ENCODE measurements around the gene KIF16B. TPM values are rescaled to one million over a fixed set of nuclear protein-coding genes. Genes with fewer than 3 reads are reported as not detected.

KIF16B gene
- total and polyA plus RNA-seq, 9 of the 15 experiments (the other 6 are each of a cell fraction or from before 2014, with no cell fraction given) = 1.00 to 10.6 (median 8.5) TPM

DNA sequence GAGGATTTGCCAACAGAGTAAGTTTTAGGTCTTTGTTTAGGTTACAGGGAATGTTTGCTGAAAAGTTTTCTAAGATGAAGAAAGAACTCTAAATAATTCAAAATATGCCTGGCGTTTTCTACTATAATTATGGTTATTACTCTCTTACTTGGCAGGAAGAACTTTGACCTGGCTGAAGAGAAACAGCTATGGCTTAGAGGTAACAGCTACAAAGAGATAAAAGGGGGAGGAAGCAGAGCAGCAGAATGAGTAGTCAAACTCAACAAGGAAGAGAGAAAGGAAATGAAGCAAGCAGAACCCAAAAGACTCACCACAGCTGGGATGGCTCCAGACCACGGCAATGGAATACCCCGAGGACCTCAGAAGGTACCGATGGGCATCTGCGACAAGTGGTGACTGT, 95.6 kb downstream of the KIF16B start (continued):
- TF ChIP-seq, protein P1, sequence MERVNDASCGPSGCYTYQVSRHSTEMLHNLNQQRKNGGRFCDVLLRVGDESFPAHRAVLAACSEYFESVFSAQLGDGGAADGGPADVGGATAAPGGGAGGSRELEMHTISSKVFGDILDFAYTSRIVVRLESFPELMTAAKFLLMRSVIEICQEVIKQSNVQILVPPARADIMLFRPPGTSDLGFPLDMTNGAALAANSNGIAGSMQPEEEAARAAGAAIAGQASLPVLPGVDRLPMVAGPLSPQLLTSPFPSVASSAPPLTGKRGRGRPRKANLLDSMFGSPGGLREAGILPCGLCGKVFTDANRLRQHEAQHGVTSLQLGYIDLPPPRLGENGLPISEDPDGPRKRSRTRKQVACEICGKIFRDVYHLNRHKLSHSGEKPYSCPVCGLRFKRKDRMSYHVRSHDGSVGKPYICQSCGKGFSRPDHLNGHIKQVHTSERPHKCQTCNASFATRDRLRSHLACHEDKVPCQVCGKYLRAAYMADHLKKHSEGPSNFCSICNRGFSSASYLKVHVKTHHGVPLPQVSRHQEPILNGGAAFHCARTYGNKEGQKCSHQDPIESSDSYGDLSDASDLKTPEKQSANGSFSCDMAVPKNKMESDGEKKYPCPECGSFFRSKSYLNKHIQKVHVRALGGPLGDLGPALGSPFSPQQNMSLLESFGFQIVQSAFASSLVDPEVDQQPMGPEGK (CRISPR knock-in tag; IDR thresholded peaks at IDR 0.05; ENCODE audit: borderline replicate concordance) = no peak
- no peak for TF ChIP-seq ZNF644 (tag; IDR thresholded peaks at IDR 0.05; ENCODE audit: low read depth)
- no peak for TF ChIP-seq HDAC6 (IDR thresholded peaks at IDR 0.05; ENCODE audit: low read depth, low read length)
- TF ChIP-seq SOX6 (IDR thresholded peaks at IDR 0.05) = no peak
- TF ChIP-seq CHD4 (IDR thresholded peaks at IDR 0.05; ENCODE audit: insufficient read depth, insufficient replicate concordance, low read depth, low read length, poor library complexity, severe bottlenecking) = no peak
- TF ChIP-seq, protein P2, sequence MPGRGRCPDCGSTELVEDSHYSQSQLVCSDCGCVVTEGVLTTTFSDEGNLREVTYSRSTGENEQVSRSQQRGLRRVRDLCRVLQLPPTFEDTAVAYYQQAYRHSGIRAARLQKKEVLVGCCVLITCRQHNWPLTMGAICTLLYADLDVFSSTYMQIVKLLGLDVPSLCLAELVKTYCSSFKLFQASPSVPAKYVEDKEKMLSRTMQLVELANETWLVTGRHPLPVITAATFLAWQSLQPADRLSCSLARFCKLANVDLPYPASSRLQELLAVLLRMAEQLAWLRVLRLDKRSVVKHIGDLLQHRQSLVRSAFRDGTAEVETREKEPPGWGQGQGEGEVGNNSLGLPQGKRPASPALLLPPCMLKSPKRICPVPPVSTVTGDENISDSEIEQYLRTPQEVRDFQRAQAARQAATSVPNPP (IDR thresholded peaks at IDR 0.05; ENCODE audit: borderline replicate concordance, insufficient read depth, insufficient read length) = no peak
- no peak for TF ChIP-seq POLR2AphosphoS2 (IDR thresholded peaks at IDR 0.05; ENCODE audit: low read length)
- TF ChIP-seq TCF3 (CRISPR knock-in tag; IDR thresholded peaks at IDR 0.05) = no peak
- no peak for TF ChIP-seq EP400 (IDR thresholded peaks at IDR 0.05)
